ENCODE measurements around the gene TRIM33. TPM values are rescaled to one million over a fixed set of nuclear protein-coding genes. Genes with fewer than 3 reads are reported as not detected.

The TRIM33 gene
- total RNA-seq, 3 donors from 2014 or later = 28.6 to 38.1 (median 35.5) TPM

- Histone ChIP-seq H3K4me3 (no peak overlapping the region), H3K4me1 (ENCODE audit: low read depth) (peaks cover 21% of the 10 kb centered on the region), H3K36me3 (ENCODE audit: low read depth) (no peaks in the 10 kb centered on the region), H3K9me3 (no peaks in the 10 kb centered on the region)
- intact Hi-C loops (cut with DNase I, micrococcal nuclease) = no loop called here
- ATAC-seq (no peak), DNase-seq (no peak)
- TF ChIP-seq CTCF (IDR thresholded peaks at IDR 0.05) = no peak
Observed at GRCh38 chr1:114503916-114504422, 7.0 kb downstream of the TRIM33 start.

- no peaks in the 10 kb centered on the region for H3K36me3 ChIP-seq (ENCODE audit: low read depth)
- H3K4me1 ChIP-seq (ENCODE audit: low read depth) = peaks cover 4% of the 10 kb centered on the region
- ATAC-seq (no peak), DNase-seq (no peak)
- no peaks in the 10 kb centered on the region for H3K9me3 ChIP-seq
- intact Hi-C loops (cut with DNase I, micrococcal nuclease) = no loop called here
- H3K4me3 ChIP-seq = no peak overlapping the region
- no peak for TF ChIP-seq CTCF (IDR thresholded peaks at IDR 0.05)
Observed at GRCh38 chr1:114502080-114502479, 8.9 kb downstream of the TRIM33 start.

- intact Hi-C loops (cut with DNase I, micrococcal nuclease) = no loop called here
- no peak for ATAC-seq
- no peak for DNase-seq
- H3K36me3 ChIP-seq (ENCODE audit: low read depth) = no peaks in the 10 kb centered on the region
- no peak overlapping the region for H3K4me3 ChIP-seq
- TF ChIP-seq CTCF (IDR thresholded peaks at IDR 0.05) = no peak
- no peaks in the 10 kb centered on the region for H3K9me3 ChIP-seq
- peaks cover 9% of the 10 kb centered on the region for H3K4me1 ChIP-seq (ENCODE audit: low read depth)
Observed at GRCh38 chr1:114499478-114499877, 11.5 kb downstream of the TRIM33 start.

- intact Hi-C loops (cut with DNase I, micrococcal nuclease) = no loop called here
- Histone ChIP-seq H3K36me3 (ENCODE audit: low read depth) (no peaks in the 10 kb centered on the region), H3K4me3 (no peak overlapping the region), H3K4me1 (ENCODE audit: low read depth) (peaks cover 9% of the 10 kb centered on the region), H3K9me3 (no peaks in the 10 kb centered on the region)
- TF ChIP-seq CTCF (IDR thresholded peaks at IDR 0.05) = no peak
- ATAC-seq = no peak
- no peak for DNase-seq
Observed at GRCh38 chr1:114496089-114496488, 14.9 kb downstream of the TRIM33 start.

- Histone ChIP-seq H3K4me1 (ENCODE audit: low read depth) (peaks cover 9% of the 10 kb centered on the region), H3K36me3 (ENCODE audit: low read depth) (no peaks in the 10 kb centered on the region), H3K4me3 (no peak overlapping the region), H3K9me3 (no peaks in the 10 kb centered on the region)
- intact Hi-C loops (cut with DNase I, micrococcal nuclease) = no loop called here
- DNase-seq (no peak), ATAC-seq (no peak)
- no peak for TF ChIP-seq CTCF (IDR thresholded peaks at IDR 0.05)
Observed at GRCh38 chr1:114495486-114495885, 15.5 kb downstream of the TRIM33 start.

- H3K9me3 ChIP-seq = no peaks in the 10 kb centered on the region
- H3K4me1 ChIP-seq (ENCODE audit: low read depth) = peaks cover 9% of the 10 kb centered on the region
- intact Hi-C loops (cut with DNase I, micrococcal nuclease) = no loop called here
- ATAC-seq = no peak
- no peaks in the 10 kb centered on the region for H3K36me3 ChIP-seq (ENCODE audit: low read depth)
- no peak overlapping the region for H3K4me3 ChIP-seq
- TF ChIP-seq CTCF (IDR thresholded peaks at IDR 0.05) = no peak
- no peak for DNase-seq
Observed at GRCh38 chr1:114492978-114493377, 18.0 kb downstream of the TRIM33 start.
